ENCODE results near the gene ELAVL1.

DNA sequence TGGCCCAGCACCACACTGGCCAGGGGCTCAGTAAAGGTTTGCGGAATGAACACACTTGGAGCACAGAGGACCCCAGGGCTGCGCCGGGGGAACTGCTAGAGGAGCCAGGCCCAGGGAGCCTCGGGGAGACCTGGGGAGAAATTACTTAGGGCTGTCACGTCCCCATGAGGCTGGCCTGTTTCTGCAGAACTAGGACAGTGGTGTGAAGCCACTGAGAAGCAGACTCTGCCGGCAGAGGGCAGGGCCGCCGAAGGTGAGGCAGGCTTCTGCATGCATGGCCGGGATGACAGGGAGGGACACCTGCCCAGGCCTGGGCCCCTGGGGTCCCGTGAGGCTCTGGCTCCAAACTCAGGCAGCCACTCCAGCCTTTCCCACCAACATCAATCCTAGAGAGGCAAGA is 26.4 kb downstream of the ELAVL1 start:
- TF ChIP-seq MAX (CRISPR knock-in tag; IDR thresholded peaks at IDR 0.05) (no peak), POLR2AphosphoS5 (IDR thresholded peaks at IDR 0.05; ENCODE audit: control insufficient read depth, insufficient read depth, low read depth, low read length) (no peak), MLX (CRISPR knock-in tag; conservative IDR thresholded peaks at IDR 0.05) (no peak), ZNF274 (IDR thresholded peaks at IDR 0.05; ENCODE audit: borderline replicate concordance, low read depth, low read length) (no peak), RBM17 (IDR thresholded peaks at IDR 0.05; ENCODE audit: borderline replicate concordance, low read depth, low read length) (no peak), ZNF766 (CRISPR knock-in tag; conservative IDR thresholded peaks at IDR 0.05) (no peak), BMI1 (IDR thresholded peaks at IDR 0.05; ENCODE audit: low read length) (no peak), STAT6 (CRISPR knock-in tag; IDR thresholded peaks at IDR 0.05) (no peak), CTCF (IDR thresholded peaks at IDR 0.05 in 2 of 3, conservative IDR thresholded peaks at IDR 0.05 in 1 of 3; ENCODE audit: insufficient read depth in 2 of 3, low read depth in 1 of 3, low read length in 3 of 3) (no peak), CBX1 (IDR thresholded peaks at IDR 0.05; ENCODE audit: low read depth) (no peak), NR1H2 (CRISPR knock-in tag; IDR thresholded peaks at IDR 0.05) (no peak), ZNF408 (CRISPR knock-in tag; IDR thresholded peaks at IDR 0.05; ENCODE audit: low read depth) (no peak), RFX5 (IDR thresholded peaks at IDR 0.05; ENCODE audit: low read depth, low read length) (no peak)
- TF ChIP-seq, protein P1, sequence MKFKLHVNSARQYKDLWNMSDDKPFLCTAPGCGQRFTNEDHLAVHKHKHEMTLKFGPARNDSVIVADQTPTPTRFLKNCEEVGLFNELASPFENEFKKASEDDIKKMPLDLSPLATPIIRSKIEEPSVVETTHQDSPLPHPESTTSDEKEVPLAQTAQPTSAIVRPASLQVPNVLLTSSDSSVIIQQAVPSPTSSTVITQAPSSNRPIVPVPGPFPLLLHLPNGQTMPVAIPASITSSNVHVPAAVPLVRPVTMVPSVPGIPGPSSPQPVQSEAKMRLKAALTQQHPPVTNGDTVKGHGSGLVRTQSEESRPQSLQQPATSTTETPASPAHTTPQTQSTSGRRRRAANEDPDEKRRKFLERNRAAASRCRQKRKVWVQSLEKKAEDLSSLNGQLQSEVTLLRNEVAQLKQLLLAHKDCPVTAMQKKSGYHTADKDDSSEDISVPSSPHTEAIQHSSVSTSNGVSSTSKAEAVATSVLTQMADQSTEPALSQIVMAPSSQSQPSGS (CRISPR knock-in tag; IDR thresholded peaks at IDR 0.05), result no peak
